HL-60 (cell line): ENCODE data around the gene ERF.

Source experiments
- DNase-seq, 2 experiments: peaks; one replicate each; pipeline ENCODE4 v3.0.0-alpha.2; 2010 to 2020; ENCODE audit warnings: low read depth in 1 of 2, low spot score in 1 of 2
- H3K27ac ChIP-seq: fragments of 250-450 bp; sonication (Bioruptor Pico); replicated peaks from 2 replicates; pipeline ENCODE4 v1.5.1; 2020; ENCODE audit warnings: mild to moderate bottlenecking, moderate library complexity
- H3K27me3 ChIP-seq: fragments of 250-450 bp; sonication (Bioruptor Pico); 2 replicates; pipeline ENCODE4 v1.5.1; 2021; ENCODE audit warnings: mild to moderate bottlenecking, moderate library complexity; ENCODE audit not compliant: insufficient read depth, poor library complexity, severe bottlenecking
- H3K4me3 ChIP-seq: replicated peaks from 2 replicates; pipeline ENCODE4 v1.5.1; 2011; ENCODE audit warnings: mild to moderate bottlenecking, control low read depth, low read length; ENCODE audit not compliant: insufficient read depth
- CTCF ChIP-seq: IDR thresholded peaks from one replicate; pipeline ENCODE4 v1.5.1; 2011; ENCODE audit warnings: low read length, control low read depth, inconsistent platforms; ENCODE audit not compliant: insufficient read depth
- GABPA ChIP-seq: IDR thresholded peaks from 2 replicates; pipeline ENCODE4 v1.6.1; 2012; ENCODE audit warnings: low read depth
- POLR2AphosphoS5 ChIP-seq: IDR thresholded peaks from 2 replicates; pipeline ENCODE4 v1.6.1; 2012; ENCODE audit warnings: low read depth
- REST ChIP-seq: IDR thresholded peaks from 2 replicates; pipeline ENCODE4 v1.6.1; 2012; ENCODE audit warnings: low read depth; ENCODE audit not compliant: insufficient replicate concordance
- SPI1 ChIP-seq: IDR thresholded peaks from 2 replicates; pipeline ENCODE4 v1.6.1; 2012; ENCODE audit warnings: low read depth, mild to moderate bottlenecking, borderline replicate concordance

The ERF gene

GRCh38 chr19:42229301-42229854, 25.6 kb downstream of the ERF start:
- TF ChIP-seq CTCF (no peak), REST (no peak), GABPA (no peak), SPI1 (no peak), POLR2AphosphoS5 (no peak)
- Histone ChIP-seq H3K27me3 (no peaks in the 10 kb centered on the region), H3K27ac (no peak overlapping the region), H3K4me3 (no peak overlapping the region)
- no peak for DNase-seq

GRCh38 chr19:42228641-42229040, 26.3 kb downstream of the ERF start:
- Histone ChIP-seq H3K4me3 (no peak overlapping the region), H3K27me3 (no peaks in the 10 kb centered on the region), H3K27ac (no peak overlapping the region)
- DNase-seq = no peak
- TF ChIP-seq GABPA = no peak
- TF ChIP-seq REST = no peak
- no peak for TF ChIP-seq POLR2AphosphoS5
- no peak for TF ChIP-seq SPI1
- no peak for TF ChIP-seq CTCF

- Histone ChIP-seq H3K4me3 (no peak overlapping the region), H3K27ac (no peak overlapping the region), H3K27me3 (no peaks in the 10 kb centered on the region)
- TF ChIP-seq POLR2AphosphoS5 = no peak
- TF ChIP-seq REST = no peak
- no peak for TF ChIP-seq SPI1
- TF ChIP-seq GABPA = no peak
- no peak for TF ChIP-seq CTCF
- DNase-seq = no peak
Measured at GRCh38 chr19:42226886-42227285, 28.0 kb downstream of the ERF start.
